ENCODE results near the gene SLC16A12. TPM values are rescaled to one million over a fixed set of nuclear protein-coding genes. Genes with fewer than 3 reads are reported as not detected.

SLC16A12 gene
- total and polyA plus RNA-seq, 10 of the 15 experiments (the other 5 are each of a cell fraction or from before 2014, with no cell fraction given) = not detected

DNA sequence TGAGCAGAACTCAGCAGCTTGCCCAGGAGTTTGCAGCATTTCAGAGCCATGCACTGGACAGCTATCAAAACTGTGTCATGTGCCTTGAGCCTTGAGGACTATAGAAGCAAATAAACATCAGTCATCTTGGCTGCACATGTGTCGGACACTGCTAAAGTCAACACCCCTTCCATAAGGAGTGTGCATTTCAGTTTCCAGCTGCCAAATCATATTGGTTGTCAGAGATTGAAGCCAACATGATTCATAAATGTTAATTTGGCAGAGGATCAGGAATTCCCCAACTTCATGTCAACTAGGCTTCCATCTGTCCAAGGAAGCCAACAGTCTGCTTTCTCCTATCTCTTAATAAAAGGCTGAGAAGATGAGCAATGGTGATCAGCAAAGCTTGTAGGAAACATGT is 32.8 kb downstream of the SLC16A12 start:
- Histone ChIP-seq H3K9ac (ENCODE audit: control insufficient read depth, insufficient read depth, low read length) (no peak overlapping the region), H2AFZ (ENCODE audit: control insufficient read depth, low read depth, low read length) (no peak overlapping the region), H4K20me1 (ENCODE audit: control insufficient read depth, insufficient read depth) (no peaks in the 10 kb centered on the region), H3K36me3 (ENCODE audit: control insufficient read depth in 2 of 2, insufficient read depth in 2 of 2, low read length in 1 of 2) (no peaks in the 10 kb centered on the region), H3K4me2 (ENCODE audit: control insufficient read depth, insufficient read depth) (no peak overlapping the region), H3K27me3 (replicated peaks in 1 of 2; ENCODE audit: control insufficient read depth in 2 of 2, insufficient read depth in 2 of 2, low read length in 1 of 2) (no peaks in the 10 kb centered on the region), H3K4me1 (ENCODE audit: control insufficient read depth, insufficient read depth, low read length) (no peaks in the 10 kb centered on the region), H3K27ac (ENCODE audit: control insufficient read depth, insufficient read depth) (no peak overlapping the region), H3K4me3 (no peak overlapping the region), H3K9me3 (replicated peaks; ENCODE audit: control insufficient read depth, insufficient read depth, low read length) (no peaks in the 10 kb centered on the region), H3K79me2 (ENCODE audit: control insufficient read depth, insufficient read depth, low read length) (no peaks in the 10 kb centered on the region)
- ChIA-PET CTCF (no interaction called here), POLR2A (no interaction called here), RAD21 (ENCODE audit: unreplicated experiment) (no interaction called here), SMC1A (ENCODE audit: uncharacterized antibody, unreplicated experiment) (interaction anchor here (0.5 kb wide), 1 partner anchor 133 kb away, joined by 3 read pairs; no protein-coding TSS in a partner anchor)
- no peak for DNase-seq (ENCODE audit: low read depth, low spot score)
- 53% methylated on average over 1 of the region's 1 CpG for WGBS (ENCODE audit: insufficient coverage, insufficient replicate concordance, low lambda C conversion rate, missing lambda C conversion rate)
- in situ Hi-C loops (cut with MboI) = no loop called here
- intact Hi-C loops (cut with micrococcal nuclease; ENCODE audit: unreplicated experiment) = no loop called here
- BruUV-seq (replicated peaks) = no TSS peak
- no peak for ATAC-seq
- no peak for FAIRE-seq
- TF ChIP-seq STAT1 (conservative IDR thresholded peaks at IDR 0.05) = no peak
- no peak for TF ChIP-seq ZNF384 (IDR thresholded peaks at IDR 0.05; ENCODE audit: borderline replicate concordance, low read depth, low read length)
- TF ChIP-seq, protein P1, sequence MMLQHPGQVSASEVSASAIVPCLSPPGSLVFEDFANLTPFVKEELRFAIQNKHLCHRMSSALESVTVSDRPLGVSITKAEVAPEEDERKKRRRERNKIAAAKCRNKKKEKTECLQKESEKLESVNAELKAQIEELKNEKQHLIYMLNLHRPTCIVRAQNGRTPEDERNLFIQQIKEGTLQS (IDR thresholded peaks at IDR 0.05; ENCODE audit: borderline replicate concordance, extremely low read depth, low read depth, low read length) = no peak
- no peak for TF ChIP-seq MYC (IDR thresholded peaks at IDR 0.05; ENCODE audit: insufficient read depth, insufficient read length, insufficient replicate concordance, low read length, severe bottlenecking)
- no peak for TF ChIP-seq ELK1 (IDR thresholded peaks at IDR 0.05; ENCODE audit: low read depth, low read length)
- TF ChIP-seq NFXL1 (IDR thresholded peaks at IDR 0.05; ENCODE audit: borderline replicate concordance) = no peak
- TF ChIP-seq POLR2AphosphoS5 (IDR thresholded peaks at IDR 0.05; ENCODE audit: low read length) = no peak
- no peak for TF ChIP-seq EZH2 (IDR thresholded peaks at IDR 0.05; ENCODE audit: borderline replicate concordance, control insufficient read depth, low read depth, low read length)
- TF ChIP-seq SREBF2 (IDR thresholded peaks at IDR 0.05; ENCODE audit: low read length) = no peak
- no peak for TF ChIP-seq HDAC2 (IDR thresholded peaks at IDR 0.05)
- no peak for TF ChIP-seq EGR1 (IDR thresholded peaks at IDR 0.05; ENCODE audit: borderline replicate concordance in 1 of 2, low read depth in 2 of 2, low read length in 2 of 2)
- TF ChIP-seq ZBTB40 (IDR thresholded peaks at IDR 0.05; ENCODE audit: borderline replicate concordance) = no peak
- TF ChIP-seq, protein P2, sequence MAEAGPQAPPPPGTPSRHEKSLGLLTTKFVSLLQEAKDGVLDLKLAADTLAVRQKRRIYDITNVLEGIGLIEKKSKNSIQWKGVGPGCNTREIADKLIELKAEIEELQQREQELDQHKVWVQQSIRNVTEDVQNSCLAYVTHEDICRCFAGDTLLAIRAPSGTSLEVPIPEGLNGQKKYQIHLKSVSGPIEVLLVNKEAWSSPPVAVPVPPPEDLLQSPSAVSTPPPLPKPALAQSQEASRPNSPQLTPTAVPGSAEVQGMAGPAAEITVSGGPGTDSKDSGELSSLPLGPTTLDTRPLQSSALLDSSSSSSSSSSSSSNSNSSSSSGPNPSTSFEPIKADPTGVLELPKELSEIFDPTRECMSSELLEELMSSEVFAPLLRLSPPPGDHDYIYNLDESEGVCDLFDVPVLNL (IDR thresholded peaks at IDR 0.05; ENCODE audit: low read depth, low read length) = no peak
- TF ChIP-seq BCLAF1 (IDR thresholded peaks at IDR 0.05) = no peak
